H9 (cell line): Measurements from ENCODE around the gene C2orf68. TPM values are rescaled to one million over a fixed set of nuclear protein-coding genes. Genes with fewer than 3 reads are reported as not detected.

Source experiments
- DNase-seq: peaks from one replicate; pipeline ENCODE4 v3.0.0-alpha.2; 2017
- H2AFZ ChIP-seq: one replicate; pipeline ENCODE4 v1.6.1; 2013; ENCODE audit warnings: mild to moderate bottlenecking, low read length, control low read depth, moderate library complexity
- H2AK5ac ChIP-seq: 2 replicates; pipeline ENCODE4 v1.6.1; 2013; ENCODE audit warnings: low read length, control low read depth, mixed read lengths; ENCODE audit not compliant: insufficient read length
- H2BK120ac ChIP-seq: one replicate; pipeline ENCODE4 v1.6.1; 2013; ENCODE audit warnings: low read depth, mild to moderate bottlenecking, low read length, control low read depth, inconsistent platforms; ENCODE audit not compliant: poor library complexity, severe bottlenecking
- H2BK12ac ChIP-seq: 2 replicates; pipeline ENCODE4 v1.6.1; 2013; ENCODE audit warnings: low read length, control low read depth, mixed read lengths, low read depth; ENCODE audit not compliant: insufficient read length
- H2BK15ac ChIP-seq: 2 replicates; pipeline ENCODE4 v1.6.1; 2013; ENCODE audit warnings: low read depth, low read length, control low read depth
- H2BK20ac ChIP-seq: one replicate; pipeline ENCODE4 v1.6.1; 2013; ENCODE audit warnings: low read depth, mild to moderate bottlenecking, low read length, control low read depth, inconsistent platforms; ENCODE audit not compliant: poor library complexity, severe bottlenecking
- H2BK5ac ChIP-seq: 2 replicates; pipeline ENCODE4 v1.6.1; 2013; ENCODE audit warnings: low read length, control low read depth, mixed read lengths; ENCODE audit not compliant: insufficient read length
- H3K14ac ChIP-seq: 2 replicates; pipeline ENCODE4 v1.6.1; 2013; ENCODE audit warnings: low read length, control low read depth; ENCODE audit not compliant: insufficient read depth
- H3K18ac ChIP-seq: 2 replicates; pipeline ENCODE4 v1.6.1; 2013; ENCODE audit warnings: low read depth, mild to moderate bottlenecking, mixed read lengths, low read length, control low read depth; ENCODE audit not compliant: insufficient read length
- H3K23ac ChIP-seq: 2 replicates; pipeline ENCODE4 v1.6.1; 2013; ENCODE audit warnings: low read length, control low read depth, mixed read lengths, low read depth; ENCODE audit not compliant: insufficient read length
- H3K23me2 ChIP-seq: 2 replicates; pipeline ENCODE4 v1.6.1; 2013; ENCODE audit warnings: low read depth, mild to moderate bottlenecking, mixed read lengths, low read length, control low read depth; ENCODE audit not compliant: insufficient read length, poor library complexity, severe bottlenecking
- H3K27ac ChIP-seq: 2 replicates; pipeline ENCODE4 v1.5.1; 2013; ENCODE audit warnings: low read length, control low read depth, mixed read lengths, low read depth; ENCODE audit not compliant: insufficient read length
- H3K27me3 ChIP-seq: 2 replicates; pipeline ENCODE4 v1.6.1; 2013; ENCODE audit warnings: low read length, control low read depth, inconsistent platforms; ENCODE audit not compliant: insufficient read depth
- H3K4ac ChIP-seq: 2 replicates; pipeline ENCODE4 v1.6.1; 2013; ENCODE audit warnings: low read depth, mild to moderate bottlenecking, control low read depth, inconsistent platforms, low read length, moderate library complexity
- H3K4me1 ChIP-seq: 2 replicates; pipeline ENCODE4 v1.6.1; 2013; ENCODE audit warnings: low read length, control low read depth, inconsistent platforms; ENCODE audit not compliant: insufficient read depth
- H3K4me2 ChIP-seq: 2 replicates; pipeline ENCODE4 v1.6.1; 2013; ENCODE audit warnings: low read length, control low read depth, mixed read lengths; ENCODE audit not compliant: insufficient read length, insufficient read depth
- H3K56ac ChIP-seq: 2 replicates; pipeline ENCODE4 v1.6.1; 2013; ENCODE audit warnings: low read depth, mild to moderate bottlenecking, mixed read lengths, low read length, control low read depth; ENCODE audit not compliant: insufficient read length
- H3K79me1 ChIP-seq: 2 replicates; pipeline ENCODE4 v1.6.1; 2013; ENCODE audit warnings: low read depth, mild to moderate bottlenecking, moderate library complexity, low read length, control low read depth, inconsistent platforms; ENCODE audit not compliant: insufficient read depth, poor library complexity, severe bottlenecking
- H3K79me2 ChIP-seq: 2 replicates; pipeline ENCODE4 v1.6.1; 2013; ENCODE audit warnings: low read length, control low read depth, inconsistent platforms; ENCODE audit not compliant: insufficient read depth
- H3K9ac ChIP-seq: 2 replicates; pipeline ENCODE4 v1.6.1; 2013; ENCODE audit warnings: low read length, control low read depth, mixed read lengths; ENCODE audit not compliant: insufficient read length; ENCODE audit errors: extremely low read depth
- H3K9me3 ChIP-seq: one replicate; pipeline ENCODE4 v1.6.1; 2013; ENCODE audit warnings: low read depth, low read length, inconsistent platforms; ENCODE audit not compliant: control insufficient read depth
- H3T11ph ChIP-seq: one replicate; pipeline ENCODE4 v1.6.1; 2013; ENCODE audit warnings: mild to moderate bottlenecking, low read length, control low read depth, inconsistent platforms
- H4K20me1 ChIP-seq: one replicate; pipeline ENCODE4 v1.6.1; 2013; ENCODE audit not compliant: control insufficient read depth, insufficient read length, insufficient read depth
- H4K5ac ChIP-seq: 2 replicates; pipeline ENCODE4 v1.6.1; 2013; ENCODE audit warnings: low read depth, mild to moderate bottlenecking, mixed read lengths, low read length, control low read depth; ENCODE audit not compliant: insufficient read length
- H4K8ac ChIP-seq: replicated peaks from 2 replicates; pipeline ENCODE4 v1.6.1; 2013; ENCODE audit warnings: low read length, control low read depth, mixed read lengths, low read depth; ENCODE audit not compliant: insufficient read length
- H4K91ac ChIP-seq: 2 replicates; pipeline ENCODE4 v1.6.1; 2013; ENCODE audit warnings: low read depth, mild to moderate bottlenecking, moderate library complexity, mixed read lengths, low read length, control low read depth; ENCODE audit not compliant: insufficient read length
- H3K27ac Mint-ChIP-seq, 3 experiments: 2 replicates in 2 of 3; 3 replicates in 1 of 3; pipeline ENCODE4 v1.8.0; 2020 to 2021; ENCODE audit warnings: mixed read lengths in 3 of 3, mild to moderate bottlenecking in 1 of 3, moderate library complexity in 1 of 3
- H3K27me3 Mint-ChIP-seq: 2 replicates; pipeline ENCODE4 v1.8.0; 2021; ENCODE audit warnings: low read depth, mild to moderate bottlenecking, moderate library complexity, mixed read lengths
- H3K36me3 Mint-ChIP-seq, 3 experiments: 2 replicates in 2 of 3; 3 replicates in 1 of 3; pipeline ENCODE4 v1.8.0; 2020 to 2021; ENCODE audit warnings: low read depth in 3 of 3, mixed read lengths in 3 of 3; ENCODE audit not compliant: insufficient read depth in 1 of 3
- H3K4me1 Mint-ChIP-seq, 2 experiments: 2 replicates each; pipeline ENCODE4 v1.8.0; 2020; ENCODE audit warnings: mixed read lengths in 2 of 2
- H3K4me3 Mint-ChIP-seq, 2 experiments: 2 replicates in 1 of 2; 3 replicates in 1 of 2; pipeline ENCODE4 v1.8.0; 2020 to 2021; ENCODE audit warnings: mild to moderate bottlenecking in 2 of 2, mixed read lengths in 2 of 2, moderate library complexity in 1 of 2
- H3K9me3 Mint-ChIP-seq, 2 experiments: 2 replicates in 1 of 2; 3 replicates in 1 of 2; pipeline ENCODE4 v1.8.0; 2020; ENCODE audit warnings: mild to moderate bottlenecking in 2 of 2, mixed read lengths in 2 of 2, moderate library complexity in 1 of 2
- CTCF ChIP-seq: fragments of 200-600 bp; sonication (generic); conservative IDR thresholded peaks from 3 replicates; pipeline ENCODE4 v1.8.0; 2021; ENCODE audit warnings: antibody characterized with exemption, mild to moderate bottlenecking
- WGBS: extraction: QIAGEN DNeasy Blood & Tissue Kit; methylation state at CpG from one replicate; pipeline ENCODE4 v1.1.7; 2013; ENCODE audit warnings: missing lambda C conversion rate, low lambda C conversion rate, mixed read lengths; ENCODE audit not compliant: insufficient read length; ENCODE audit errors: extremely low coverage; 5-methylcytosine and 5-hydroxymethylcytosine counted together
- total RNA-seq: library from RNA; stranded (reverse); gene quantifications from 2 replicates; pipeline ENCODE4 v1.2.1, GENCODE V29; 2021

Gene C2orf68
- total RNA-seq, 1 experiment from 2014 or later: 39.6 TPM

GRCh38 chr2:85648619-85649018 is 36.8 kb upstream of the C2orf68 start:
- Histone ChIP-seq H2AK5ac (no peak overlapping the region), H3K4me1 (no peaks in the 10 kb centered on the region), H2BK20ac (no peak overlapping the region), H4K8ac (no peak overlapping the region), H3K4ac (no peak overlapping the region), H3K4me2 (no peak overlapping the region), H3K27me3 (no peaks in the 10 kb centered on the region), H3K9ac (no peak overlapping the region), H3K23me2 (no peaks in the 10 kb centered on the region), H3K14ac (no peak overlapping the region), H3K79me1 (no peaks in the 10 kb centered on the region), H4K5ac (no peak overlapping the region), H3K27ac (no peak overlapping the region), H2BK5ac (no peak overlapping the region), H3T11ph (no peak overlapping the region), H2BK15ac (no peak overlapping the region), H2BK12ac (no peak overlapping the region), H3K23ac (no peak overlapping the region), H3K56ac (no peak overlapping the region), H3K18ac (no peak overlapping the region), H4K91ac (no peak overlapping the region), H2BK120ac (no peak overlapping the region), H3K9me3 (no peaks in the 10 kb centered on the region), H3K79me2 (no peaks in the 10 kb centered on the region), H4K20me1 (no peaks in the 10 kb centered on the region), H2AFZ (no peak overlapping the region)
- H3K27ac Mint-ChIP-seq: no peak overlapping the region
- no peaks in the 10 kb centered on the region for H3K4me1 Mint-ChIP-seq
- DNase-seq: no peak
- no CpG with 5 or more reads among the region's 2 CpGs for WGBS
- H3K27me3 Mint-ChIP-seq: no peaks in the 10 kb centered on the region; the same call in 1 of the 2 replicates
- H3K4me3 Mint-ChIP-seq: no peak overlapping the region
- H3K9me3 Mint-ChIP-seq: no peaks in the 10 kb centered on the region
- peaks cover 36 to 88% (median 76%) of the 10 kb centered on the region in 3 experiments; a peak in 6 of 7 replicates for H3K36me3 Mint-ChIP-seq
- TF ChIP-seq CTCF: peak; percentile 52
